Activated T-helper 1 cell treated with anti-CD3 and anti-CD28 coated beads, Interleukin-12 subunit alpha, Interleukin-12 subunit beta, Interleukin-2, Interleukin-4 antibody, amounts not matched to agents 30 ng/mL and 10 ng/mL and 1 ng/mL, durations not matched to agents 14 hours and 24 hours and 36 hours (primary cell): ENCODE data around the gene KLF7. TPM values are rescaled to one million over a fixed set of nuclear protein-coding genes. Genes with fewer than 3 reads are reported as not detected.

Experiments used
- DNase-seq: peaks from one replicate; pipeline ENCODE4 v3.0.0; 2021; ENCODE audit warnings: low spot score
- H3K27ac Mint-ChIP-seq: one replicate; pipeline ENCODE4 v1.8.0; 2021; ENCODE audit warnings: mild to moderate bottlenecking, mixed read lengths
- H3K27me3 Mint-ChIP-seq: one replicate; pipeline ENCODE4 v1.8.0; 2022; ENCODE audit warnings: mild to moderate bottlenecking, moderate library complexity, mixed read lengths; ENCODE audit not compliant: insufficient read depth
- H3K36me3 Mint-ChIP-seq: one replicate; pipeline ENCODE4 v1.8.0; 2021; ENCODE audit warnings: low read depth, mixed read lengths
- H3K4me1 Mint-ChIP-seq: one replicate; pipeline ENCODE4 v1.8.0; 2021; ENCODE audit warnings: low read depth, mixed read lengths
- H3K4me3 Mint-ChIP-seq: one replicate; pipeline ENCODE4 v1.8.0; 2021; ENCODE audit warnings: mild to moderate bottlenecking, moderate library complexity, mixed read lengths
- H3K9me3 Mint-ChIP-seq: one replicate; pipeline ENCODE4 v1.8.0; 2021; ENCODE audit warnings: mixed read lengths
- intact Hi-C: fragments of 100-400 bp; cut with micrococcal nuclease; formaldehyde crosslinking; loops from one replicate; pipeline ENCODE4 v1.15.1; 2024
- total RNA-seq: library from RNA; stranded (reverse); gene quantifications from 2 replicates; pipeline ENCODE4 v1.2.3, GENCODE V29; 2022

KLF7 gene
- 13.4 and 16.5 TPM in 2 replicates for total RNA-seq

- Mint-ChIP-seq H3K9me3 (no peaks in the 10 kb centered on the region), H3K36me3 (peaks cover 7% of the 10 kb centered on the region), H3K4me1 (peaks cover 62% of the 10 kb centered on the region), H3K4me3 (peak within 1 kb of the TSS; percentile 98), H3K27ac (peak within 1 kb of the TSS; percentile 97), H3K27me3 (no peaks in the 10 kb centered on the region)
- intact Hi-C loops, result loop anchor here (1.0 to 10.0 kb wide), 15 partner anchors 9 to 1089 kb away; partner anchors contain the start of genes CCNYL1, CREB1, FASTKD2 and IDH1
- DNase-seq, result peak; percentile 54
Observed at GRCh38 chr2:207165121-207166038, at the start of gene KLF7. Gene KLF7 (minus strand): TSS chr2:207165948. CDS start chr2:207165568, 380 bp downstream.

GRCh38 chr2:207215308-207215707 is 49.6 kb upstream of the KLF7 start:
- H3K27ac Mint-ChIP-seq, result no peak overlapping the region
- peaks cover 13% of the 10 kb centered on the region for H3K27me3 Mint-ChIP-seq
- DNase-seq, result no peak
- peaks cover 4% of the 10 kb centered on the region for H3K9me3 Mint-ChIP-seq
- no peaks in the 10 kb centered on the region for H3K4me1 Mint-ChIP-seq
- intact Hi-C loops, result no loop called here
- H3K36me3 Mint-ChIP-seq, result no peaks in the 10 kb centered on the region
- no peak overlapping the region for H3K4me3 Mint-ChIP-seq

- no peaks in the 10 kb centered on the region for H3K4me1 Mint-ChIP-seq
- DNase-seq, result no peak
- H3K27me3 Mint-ChIP-seq, result peaks cover 11% of the 10 kb centered on the region
- no peaks in the 10 kb centered on the region for H3K36me3 Mint-ChIP-seq
- intact Hi-C loops, result no loop called here
- peaks cover 4% of the 10 kb centered on the region for H3K9me3 Mint-ChIP-seq
- H3K4me3 Mint-ChIP-seq, result no peak overlapping the region
- no peak overlapping the region for H3K27ac Mint-ChIP-seq
Observed at GRCh38 chr2:207214446-207214845, 48.7 kb upstream of the KLF7 start.

GRCh38 chr2:207206011-207206410 is 40.3 kb upstream of the KLF7 start:
- Mint-ChIP-seq H3K4me1 (no peaks in the 10 kb centered on the region), H3K9me3 (peaks cover 4% of the 10 kb centered on the region), H3K36me3 (no peaks in the 10 kb centered on the region), H3K27me3 (peaks cover 2% of the 10 kb centered on the region), H3K4me3 (no peak overlapping the region), H3K27ac (no peak overlapping the region)
- intact Hi-C loops, result no loop called here
- no peak for DNase-seq

GRCh38 chr2:207205173-207205957 is 39.6 kb upstream of the KLF7 start:
- DNase-seq, result no peak
- peaks cover 7% of the 10 kb centered on the region for H3K9me3 Mint-ChIP-seq
- no peaks in the 10 kb centered on the region for H3K4me1 Mint-ChIP-seq
- H3K36me3 Mint-ChIP-seq, result no peaks in the 10 kb centered on the region
- no peak overlapping the region for H3K4me3 Mint-ChIP-seq
- no peak overlapping the region for H3K27ac Mint-ChIP-seq
- intact Hi-C loops, result no loop called here
- peaks cover 5% of the 10 kb centered on the region for H3K27me3 Mint-ChIP-seq

GRCh38 chr2:207203056-207203455 is 37.3 kb upstream of the KLF7 start:
- H3K4me1 Mint-ChIP-seq, result no peaks in the 10 kb centered on the region
- H3K9me3 Mint-ChIP-seq, result peaks cover 7% of the 10 kb centered on the region
- H3K36me3 Mint-ChIP-seq, result no peaks in the 10 kb centered on the region
- H3K27me3 Mint-ChIP-seq, result peaks cover 10% of the 10 kb centered on the region
- no peak for DNase-seq
- H3K4me3 Mint-ChIP-seq, result no peak overlapping the region
- intact Hi-C loops, result no loop called here
- no peak overlapping the region for H3K27ac Mint-ChIP-seq

- intact Hi-C loops, result no loop called here
- H3K4me3 Mint-ChIP-seq, result no peak overlapping the region
- no peak overlapping the region for H3K27ac Mint-ChIP-seq
- H3K9me3 Mint-ChIP-seq, result peaks cover 4% of the 10 kb centered on the region
- peaks cover 10% of the 10 kb centered on the region for H3K27me3 Mint-ChIP-seq
- DNase-seq, result no peak
- H3K36me3 Mint-ChIP-seq, result no peaks in the 10 kb centered on the region
- H3K4me1 Mint-ChIP-seq, result no peaks in the 10 kb centered on the region
Observed at GRCh38 chr2:207202645-207203044, 36.9 kb upstream of the KLF7 start.

- intact Hi-C loops, result no loop called here
- H3K9me3 Mint-ChIP-seq, result peaks cover 3% of the 10 kb centered on the region
- H3K4me1 Mint-ChIP-seq, result no peaks in the 10 kb centered on the region
- H3K36me3 Mint-ChIP-seq, result no peaks in the 10 kb centered on the region
- DNase-seq, result no peak
- no peak overlapping the region for H3K27ac Mint-ChIP-seq
- H3K4me3 Mint-ChIP-seq, result no peak overlapping the region
- H3K27me3 Mint-ChIP-seq, result peaks cover 8% of the 10 kb centered on the region
Observed at GRCh38 chr2:207201416-207201815, 35.7 kb upstream of the KLF7 start.

GRCh38 chr2:207200136-207200535 is 34.4 kb upstream of the KLF7 start:
- no peak overlapping the region for H3K4me3 Mint-ChIP-seq
- no peak overlapping the region for H3K27ac Mint-ChIP-seq
- peaks cover 3% of the 10 kb centered on the region for H3K9me3 Mint-ChIP-seq
- no peaks in the 10 kb centered on the region for H3K36me3 Mint-ChIP-seq
- no peaks in the 10 kb centered on the region for H3K4me1 Mint-ChIP-seq
- intact Hi-C loops, result no loop called here
- H3K27me3 Mint-ChIP-seq, result peaks cover 8% of the 10 kb centered on the region
- no peak for DNase-seq

GRCh38 chr2:207194028-207194427 is 28.3 kb upstream of the KLF7 start:
- Mint-ChIP-seq H3K27ac (no peak overlapping the region), H3K4me1 (peaks cover 10% of the 10 kb centered on the region), H3K27me3 (peaks cover 6% of the 10 kb centered on the region), H3K4me3 (no peak overlapping the region), H3K9me3 (no peaks in the 10 kb centered on the region), H3K36me3 (no peaks in the 10 kb centered on the region)
- DNase-seq, result no peak
- intact Hi-C loops, result no loop called here

- Mint-ChIP-seq H3K9me3 (peaks cover 17% of the 10 kb centered on the region), H3K4me1 (peaks cover 16% of the 10 kb centered on the region), H3K4me3 (no peak overlapping the region), H3K27me3 (peaks cover 4% of the 10 kb centered on the region), H3K27ac (no peak overlapping the region), H3K36me3 (peaks cover 3% of the 10 kb centered on the region)
- DNase-seq, result no peak
- intact Hi-C loops, result no loop called here
Observed at GRCh38 chr2:207188626-207189419, 23.1 kb upstream of the KLF7 start.

GRCh38 chr2:207185372-207185771 is 19.6 kb upstream of the KLF7 start:
- Mint-ChIP-seq H3K27me3 (peaks cover 3% of the 10 kb centered on the region), H3K27ac (no peak overlapping the region), H3K9me3 (peaks cover 17% of the 10 kb centered on the region), H3K4me3 (no peak overlapping the region), H3K4me1 (peaks cover 6% of the 10 kb centered on the region), H3K36me3 (peaks cover 3% of the 10 kb centered on the region)
- intact Hi-C loops, result no loop called here
- DNase-seq, result no peak
